Left colon (tissue), 2 donors: ENCODE results near the gene CMTR1. TPM values are rescaled to one million over a fixed set of nuclear protein-coding genes. Genes with fewer than 3 reads are reported as not detected.
"Not testable (repeated sequence)": the region's sequence is repeated elsewhere in the genome, so short reads cannot be mapped to it uniquely, and the experiment has no call there.

Source experiments
- ATAC-seq: fragments of 200-7000 bp; cut with Tn5 transposase; one replicate; pipeline ENCODE4 v1.9.1; 2020; ENCODE audit warnings: mild to moderate bottlenecking, moderate library complexity
- DNase-seq, 2 donors: peaks; one replicate each; pipeline ENCODE4 v3.0.0-alpha.2; 2020
- intact Hi-C, 2 donors: fragments of 100-400 bp; cut with DNase I in 1 of 2; cut with micrococcal nuclease in 1 of 2; formaldehyde crosslinking; loops; one replicate each; pipeline versions ENCODE4 v1.11.2 to v1.14.0; 2022; cut with DNase I, micrococcal nuclease
- total RNA-seq, 2 donors: library from RNA; stranded (reverse); fragmentation: NEBNext Ultra II Directional; extraction: Animal tissue kit (Norgen Biotek cat#: 25700); gene quantifications; one replicate each; pipeline ENCODE4 v1.2.1, GENCODE V29; 2021
- donor health status: DM: no; HTN: no; CAD: no.
- donor health status: DM: yes; HTN: yes; CAD: no.

Gene CMTR1
- total RNA-seq, 2 donors from 2014 or later, result 21.6 to 26.2 TPM

DNA sequence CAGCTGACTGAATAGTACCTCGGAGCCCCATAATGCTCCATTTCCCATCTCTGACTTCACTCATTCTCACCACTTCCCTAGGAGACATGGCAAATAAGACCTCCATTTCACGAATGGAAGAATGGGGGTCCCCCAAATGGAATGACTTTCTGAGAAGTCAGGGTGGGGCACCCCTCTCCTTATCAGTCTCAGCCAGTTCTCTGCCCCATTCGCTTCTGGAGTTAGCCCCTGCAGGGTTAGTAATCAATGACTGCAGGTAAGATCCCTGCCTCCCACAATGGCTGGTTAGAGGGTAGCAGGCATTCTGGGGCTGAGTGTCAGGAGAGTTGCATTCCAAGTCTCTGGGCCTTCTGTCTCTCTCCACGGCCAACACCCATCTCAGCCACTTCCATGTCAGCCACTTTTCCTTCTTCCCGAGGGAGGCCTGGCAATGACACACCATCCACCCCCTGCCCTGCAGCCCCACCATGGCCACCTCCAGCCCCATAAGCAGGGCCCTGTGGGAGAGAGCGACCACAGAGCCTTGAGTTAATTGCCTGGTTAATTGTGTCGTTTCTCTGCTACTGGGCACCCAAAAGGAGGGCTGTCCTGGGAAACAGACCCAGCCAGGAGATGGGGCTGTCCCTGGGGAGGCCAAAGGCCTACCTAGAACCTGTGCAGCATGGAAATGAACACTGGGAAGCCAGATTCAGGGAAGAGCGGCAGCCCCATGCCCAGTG lies 53.3 kb downstream of the CMTR1 start:
- intact Hi-C loops, result no loop called here
- ATAC-seq, result no peak
- DNase-seq, result peak in 1 of 2 donors; percentile 14

DNA sequence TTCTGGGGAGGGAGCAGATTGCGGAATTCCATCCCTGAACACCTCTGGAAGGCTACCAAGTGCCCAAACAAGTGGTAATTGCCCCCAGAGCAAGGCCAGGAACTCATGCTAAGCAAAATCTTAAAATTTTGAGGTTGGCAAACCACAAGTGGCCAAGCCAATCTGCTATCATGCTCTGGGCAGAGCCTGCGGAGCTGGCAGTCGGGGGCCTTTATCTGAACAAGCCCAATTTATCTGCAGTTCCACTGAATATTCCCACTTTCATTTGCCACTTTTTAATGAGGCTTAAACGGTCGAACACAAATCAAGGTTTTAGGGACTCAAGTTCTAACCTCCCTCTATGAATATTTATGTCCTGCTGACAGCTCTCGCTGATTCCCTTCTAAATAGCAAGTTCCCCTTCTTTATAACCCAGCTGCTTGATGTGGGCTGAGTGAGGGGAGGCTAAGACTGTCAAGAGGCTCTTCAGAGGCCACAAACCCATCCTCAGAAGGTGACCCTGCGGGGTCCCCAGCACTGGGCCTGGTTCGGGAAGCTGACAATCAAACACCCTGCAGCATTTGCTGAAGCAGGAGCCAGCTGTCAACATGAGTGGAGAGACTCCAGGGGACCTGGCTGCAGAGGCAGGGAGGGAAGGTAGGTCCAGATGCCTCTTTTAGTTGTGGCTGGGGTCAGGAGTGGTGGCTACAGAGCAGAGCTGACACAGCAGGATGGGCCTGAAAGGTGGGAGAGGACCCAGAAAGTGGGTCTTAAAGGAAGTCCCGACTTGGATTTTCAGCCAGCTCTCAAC lies 54.8 kb downstream of the CMTR1 start:
- ATAC-seq, result no peak
- DNase-seq, result peak in 1 of 2 donors; percentile 17
- intact Hi-C loops, result no loop called here

DNA sequence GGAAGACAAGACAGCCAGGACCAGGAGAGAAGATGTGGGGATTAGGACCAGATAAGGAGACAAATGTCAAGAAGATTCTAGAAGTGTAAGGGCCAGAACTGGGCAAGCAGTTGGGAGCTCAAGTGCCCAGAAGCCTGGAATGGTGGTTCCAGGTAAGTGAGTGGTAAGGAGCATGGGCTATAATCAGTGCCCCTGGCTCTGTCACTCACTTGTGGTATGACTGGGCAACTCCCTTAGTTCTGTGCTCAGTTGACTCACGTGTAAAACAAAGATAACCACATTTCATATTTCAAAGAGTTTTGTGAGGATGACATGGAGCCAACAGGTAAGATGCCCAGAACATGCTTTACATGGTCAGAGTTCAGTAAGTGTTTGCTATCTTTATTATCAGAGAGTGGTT lies 55.5 kb downstream of the CMTR1 start:
- no peak for ATAC-seq
- intact Hi-C loops, result no loop called here
- DNase-seq, result no peak

DNA sequence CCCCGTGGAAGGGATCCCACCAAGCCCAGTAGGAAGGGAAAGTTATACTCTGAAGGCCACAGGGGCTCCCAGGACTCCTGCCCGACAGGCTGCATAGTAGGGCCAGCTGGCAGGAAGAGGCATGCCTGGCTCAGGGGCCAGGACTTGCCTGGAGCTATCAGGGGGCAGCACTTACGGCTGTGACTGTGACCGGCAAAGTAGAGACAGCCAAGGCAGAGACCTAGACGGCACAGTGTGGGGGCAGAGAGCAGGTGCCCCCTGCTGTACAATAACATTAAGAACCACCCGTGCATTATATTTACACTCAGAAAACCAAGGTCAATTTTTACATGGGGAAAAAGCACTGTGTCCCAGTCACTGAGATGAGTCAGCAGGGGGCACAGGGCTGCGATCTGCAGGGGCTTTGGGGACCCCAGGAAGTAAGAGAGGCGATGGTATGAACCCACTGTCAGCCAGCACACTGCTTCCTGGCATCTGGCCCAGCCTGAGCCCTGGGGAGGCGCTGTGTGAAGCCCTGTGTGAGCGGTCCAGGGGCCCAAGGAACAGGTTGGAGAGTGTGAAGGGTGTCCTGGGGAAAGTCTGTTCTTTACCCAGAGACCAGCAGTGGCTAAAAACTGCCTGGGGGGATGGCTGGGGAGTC lies 56.8 kb downstream of the CMTR1 start:
- ATAC-seq, result no peak
- intact Hi-C loops, result no loop called here
- no peak for DNase-seq

DNA sequence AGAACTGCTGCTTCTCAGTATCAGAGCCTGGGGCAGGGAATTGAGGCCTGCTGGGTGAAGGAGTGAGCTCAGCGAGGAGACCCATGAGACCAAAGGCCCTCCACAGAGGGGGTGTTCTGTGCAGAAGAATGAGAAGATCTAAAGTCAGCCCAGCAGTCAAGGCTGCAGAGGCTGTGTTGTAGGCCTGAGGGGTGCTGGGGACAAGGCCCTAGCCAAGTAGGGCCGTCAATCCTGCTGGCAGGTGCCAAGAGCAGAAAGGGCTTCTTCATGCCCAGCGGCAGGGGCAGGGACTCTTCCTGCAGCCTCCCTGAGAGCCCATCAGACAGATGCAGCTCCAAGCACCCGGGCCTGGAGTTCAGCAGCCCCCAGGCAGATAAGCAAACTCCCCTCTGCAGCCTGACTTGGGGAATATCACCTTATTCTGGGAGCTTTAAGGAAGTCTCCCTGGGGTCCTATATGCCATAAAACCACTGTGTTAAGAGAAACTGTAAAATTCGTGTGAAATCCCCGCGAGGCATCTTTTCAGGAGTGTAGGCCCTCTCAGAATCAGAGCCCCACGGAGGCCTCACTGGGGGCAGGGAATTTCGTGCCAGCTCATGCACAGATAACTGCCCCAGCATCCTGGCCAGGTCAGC lies 57.6 kb downstream of the CMTR1 start:
- DNase-seq, result no peak
- intact Hi-C loops, result no loop called here
- ATAC-seq, result no peak

DNA sequence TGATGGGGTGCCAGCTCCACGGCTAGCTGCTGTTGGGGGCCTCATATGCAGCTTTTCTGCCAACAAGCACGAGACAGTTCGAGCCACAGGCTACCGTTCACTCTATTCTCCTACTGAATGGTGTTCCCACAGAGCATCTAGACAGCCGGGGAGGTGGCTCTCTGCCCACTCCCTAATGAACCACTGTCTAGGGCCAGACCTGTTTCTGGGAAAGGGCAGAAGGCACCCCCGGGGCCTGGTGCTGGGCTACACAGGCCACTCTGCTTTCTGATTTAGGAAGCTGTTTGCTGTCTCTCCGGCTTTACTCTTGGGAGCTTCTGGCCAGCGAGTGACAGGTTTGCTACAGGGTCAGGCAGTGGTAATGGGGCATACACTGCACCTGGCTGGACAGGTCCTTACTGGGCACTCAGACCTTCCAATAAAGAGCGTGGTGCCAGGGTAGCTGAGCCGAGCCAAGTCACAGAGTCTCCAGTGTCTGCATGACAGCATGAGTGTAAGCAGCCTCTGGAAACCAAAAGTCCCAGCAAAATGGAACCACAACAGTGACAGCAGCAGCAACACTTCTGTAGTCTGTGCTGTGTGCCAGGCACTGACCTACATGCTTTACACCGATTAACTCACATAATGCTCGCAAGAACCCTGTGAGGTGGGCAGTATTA lies 58.3 kb downstream of the CMTR1 start:
- intact Hi-C loops, result no loop called here
- no peak for DNase-seq
- no peak for ATAC-seq

DNA sequence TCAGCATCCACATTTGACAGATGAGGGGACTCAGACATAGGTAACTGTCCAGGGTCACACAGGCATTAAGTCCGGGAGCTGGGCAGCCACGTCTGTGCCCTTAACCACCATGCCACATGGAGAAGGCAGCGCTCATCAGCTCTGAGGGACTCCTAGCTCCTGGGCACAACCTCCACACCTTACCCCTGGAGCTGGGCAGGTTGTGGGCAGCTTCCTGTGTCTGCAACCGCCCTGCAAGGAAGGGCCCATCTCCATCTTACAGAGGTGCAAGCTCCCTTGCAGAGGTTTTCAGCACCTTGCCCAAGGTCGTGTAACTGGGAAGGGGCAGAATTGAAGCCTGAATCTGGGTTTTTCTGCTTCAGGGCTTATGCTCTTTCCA lies 58.8 kb downstream of the CMTR1 start:
- DNase-seq (no peak), ATAC-seq (no peak)
- intact Hi-C loops, result no loop called here

DNA sequence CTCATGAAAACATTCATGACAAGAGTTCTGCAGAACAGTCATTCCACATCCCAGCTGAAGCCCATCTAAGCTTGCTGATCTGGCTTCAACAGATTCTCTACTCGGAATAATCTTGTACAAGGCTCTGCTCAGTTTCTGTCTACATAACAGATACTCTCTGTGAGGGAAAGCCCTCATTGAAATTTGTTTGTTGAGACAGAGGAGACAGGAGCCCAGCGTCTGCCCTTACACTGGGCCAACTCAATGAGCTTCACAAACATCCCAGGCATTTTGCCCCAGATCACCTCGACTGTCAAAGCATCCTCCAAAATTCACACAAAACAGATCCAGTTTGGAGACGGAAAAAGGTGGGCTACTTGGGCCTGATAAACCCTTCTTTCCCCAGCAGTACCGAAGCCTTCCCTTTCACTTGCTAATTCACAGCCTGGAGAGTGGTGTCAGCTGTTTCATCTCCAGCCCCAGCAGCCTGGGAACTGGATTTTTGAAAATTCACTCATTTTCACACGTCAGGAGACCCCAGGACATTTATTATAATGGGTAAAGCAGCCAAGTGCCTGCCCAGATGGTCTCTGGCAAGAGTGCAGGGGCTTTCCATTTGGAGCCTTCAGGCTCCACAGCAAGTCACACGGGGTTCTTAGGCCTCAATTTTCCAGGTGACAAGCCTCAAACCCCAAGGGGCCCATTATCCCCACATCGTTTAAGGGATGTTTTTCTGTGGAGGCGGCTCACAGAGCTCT lies 59.4 kb downstream of the CMTR1 start:
- ATAC-seq (no peak), DNase-seq (no peak)
- intact Hi-C loops, result no loop called here

DNA sequence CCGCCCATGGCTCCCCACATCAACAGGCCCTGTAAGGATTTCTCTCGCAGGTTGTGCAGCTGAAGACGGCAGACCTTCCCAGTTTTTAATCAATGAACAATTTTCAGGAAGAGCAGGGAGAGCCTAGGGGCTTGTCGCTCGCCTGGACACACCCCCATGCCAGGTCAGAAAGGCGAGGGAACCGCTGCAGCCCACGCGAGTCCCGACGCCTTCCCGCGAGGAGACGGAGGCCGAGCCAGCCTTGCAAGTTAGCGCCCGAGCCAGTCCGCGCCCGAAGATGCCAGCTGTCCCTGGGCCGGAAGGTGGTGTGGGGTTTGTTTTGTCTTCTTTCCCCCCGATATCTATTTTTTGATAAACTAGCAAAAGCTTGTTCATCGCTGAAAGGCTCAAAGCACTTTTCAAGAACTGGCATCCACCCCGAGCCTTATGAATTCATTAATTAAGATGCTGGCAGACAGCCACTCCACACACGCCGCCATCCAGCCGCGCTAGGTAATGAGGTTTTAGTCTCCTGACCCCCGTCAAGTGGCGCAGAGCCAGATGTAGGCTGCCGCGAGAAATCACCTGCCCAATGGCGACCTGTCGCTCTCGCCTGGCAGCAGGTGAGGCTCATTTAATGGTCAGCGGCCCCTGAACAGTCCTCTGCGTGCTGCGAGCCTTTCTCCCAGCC lies 60.1 kb downstream of the CMTR1 start:
- DNase-seq (no peak), ATAC-seq (no peak)
- intact Hi-C loops, result no loop called here

DNA sequence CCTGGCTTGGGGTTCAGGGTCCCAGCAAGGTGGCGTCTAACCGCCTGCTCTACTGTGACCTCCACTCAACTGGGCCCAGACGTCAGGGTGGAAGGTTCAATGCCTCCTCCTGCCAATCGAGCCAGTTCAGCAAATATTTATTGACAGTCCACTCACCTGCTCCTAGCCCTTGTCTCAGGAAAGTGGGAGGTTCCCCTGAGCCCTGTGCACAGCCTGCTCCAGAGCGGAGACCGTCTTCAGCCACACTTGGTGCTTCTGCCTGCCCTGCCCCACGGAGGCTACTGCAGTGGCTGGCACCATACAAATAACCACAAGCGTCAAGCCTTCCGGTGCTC lies 60.6 kb downstream of the CMTR1 start:
- intact Hi-C loops, result no loop called here
- ATAC-seq, result no peak
- no peak for DNase-seq

DNA sequence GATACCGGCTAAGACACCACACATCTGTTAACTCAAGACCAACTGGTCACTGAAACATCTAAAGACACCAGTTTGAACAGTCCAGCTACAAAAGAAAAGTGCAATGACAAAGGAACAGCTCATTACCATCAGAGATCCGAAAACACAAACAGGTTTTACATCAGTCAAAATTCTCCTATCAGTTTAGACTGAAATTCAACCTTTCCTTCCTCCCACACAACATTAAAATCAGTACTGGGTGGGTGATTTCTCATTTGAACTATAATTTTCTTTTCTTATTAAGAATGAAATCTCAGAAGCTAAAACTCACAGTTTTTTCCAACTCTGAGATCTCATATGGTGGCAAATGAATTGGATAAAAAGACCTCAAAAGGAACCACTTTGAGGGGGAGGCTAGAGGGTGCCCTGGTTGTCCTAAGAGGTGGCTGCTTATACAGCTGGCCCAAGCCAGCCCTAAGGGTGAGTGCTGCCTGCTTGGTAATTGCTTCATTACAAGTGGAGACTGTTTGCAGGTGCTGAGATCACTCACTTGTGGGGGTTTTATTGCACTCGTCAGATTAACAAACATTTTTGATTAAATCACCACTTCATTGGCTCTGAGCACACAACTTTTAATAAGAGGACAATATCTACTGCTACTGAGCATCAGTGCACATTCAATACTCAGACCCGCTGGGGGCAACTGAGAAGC lies 62.4 kb downstream of the CMTR1 start:
- DNase-seq (no peak), ATAC-seq (no peak)
- intact Hi-C loops, result no loop called here

DNA sequence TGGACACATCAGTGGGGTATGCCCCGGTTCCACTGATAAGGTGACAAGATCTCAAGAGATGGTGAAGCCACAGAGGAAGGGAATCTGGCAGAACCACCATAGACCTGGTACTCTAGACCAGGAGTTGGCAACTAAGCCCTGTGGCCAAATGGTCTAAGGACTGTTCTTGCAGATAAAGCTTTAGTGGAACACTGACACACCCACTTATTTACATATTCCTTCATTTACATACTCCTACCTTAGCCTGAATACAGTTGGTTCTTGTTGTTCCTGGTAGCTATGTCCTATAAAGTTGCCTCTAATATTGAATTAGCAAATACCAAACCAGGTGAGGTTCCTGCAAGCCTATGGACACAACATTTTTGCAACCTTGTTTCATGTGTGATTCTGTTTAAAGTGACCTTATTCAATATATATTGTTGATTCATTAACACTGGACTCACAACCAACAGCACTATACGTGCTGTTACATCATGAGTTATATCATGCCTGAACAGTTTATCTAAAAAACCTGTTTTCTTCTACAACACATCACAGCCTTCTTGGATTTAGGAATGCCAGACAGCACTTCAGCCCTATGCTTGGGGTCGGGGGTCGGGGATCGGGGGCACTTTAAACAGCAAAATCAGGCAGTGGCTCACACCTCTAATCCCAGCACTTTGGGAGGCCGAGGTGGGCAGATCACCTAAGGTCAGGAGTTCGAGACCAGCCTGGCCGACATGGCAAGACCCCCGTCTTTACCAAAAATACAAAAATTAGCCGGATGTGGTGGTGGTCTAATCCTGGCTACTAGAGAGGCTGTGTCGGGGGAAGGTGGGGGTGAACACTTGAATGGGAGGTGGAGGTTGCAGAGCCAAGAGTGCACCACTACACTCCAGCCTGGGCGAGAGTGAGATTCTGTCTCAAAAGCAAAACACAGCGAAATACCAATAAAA lies 64.2 kb downstream of the CMTR1 start:
- intact Hi-C loops, result no loop called here
- ATAC-seq, result no peak
- DNase-seq, result no peak

DNA sequence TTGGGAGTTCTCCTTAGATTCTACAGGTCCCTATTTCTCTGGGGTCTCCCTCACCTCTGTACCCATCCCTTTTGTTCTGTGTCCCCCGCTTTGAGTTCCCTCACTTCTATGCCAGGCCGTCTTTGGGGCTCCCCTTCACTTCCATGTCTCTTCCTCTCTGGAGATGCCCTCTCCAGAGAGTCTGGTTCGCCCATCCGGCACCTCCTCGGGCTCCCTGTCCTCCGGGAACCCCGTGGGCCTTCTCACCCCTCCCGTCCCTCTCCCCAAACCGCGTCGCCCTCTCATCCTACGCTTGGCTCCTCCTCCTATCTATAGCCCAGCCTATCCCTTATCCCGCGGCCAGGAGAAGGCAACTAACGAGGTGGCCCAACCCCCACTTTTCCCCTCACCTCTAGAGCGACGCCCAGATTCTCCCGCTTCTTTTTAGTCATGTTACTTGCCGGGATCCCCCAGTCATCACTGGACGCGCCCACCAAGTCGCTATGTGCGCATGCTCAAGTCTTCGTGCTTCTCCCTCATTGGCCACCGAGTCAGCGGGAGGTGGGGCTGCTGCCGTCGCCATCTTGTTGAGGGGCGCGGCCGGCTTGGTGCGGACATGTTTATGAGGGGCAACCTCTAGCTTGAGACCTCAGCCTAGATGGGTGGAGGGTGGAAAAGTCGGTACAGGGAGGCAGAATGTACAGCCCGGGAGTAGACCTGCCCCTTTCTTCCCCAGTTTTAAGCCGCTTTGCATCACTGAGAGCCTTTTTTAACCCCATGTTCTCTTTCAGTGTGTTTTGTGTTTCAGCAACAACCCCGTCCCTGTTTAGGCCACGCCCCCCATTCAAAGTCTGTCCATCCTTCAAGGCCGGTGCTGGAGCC lies 66.6 kb downstream of the CMTR1 start, which contains the start of gene CCDC167:
Gene CCDC167, minus strand, starts transcription at position 461 of the 861 bp plus-strand sequence. Its CDS starts 30 bp downstream, at position 431.
- intact Hi-C loops, result no loop called here
- peak; percentile 94 to 95 for DNase-seq
- ATAC-seq, result peak; percentile 100

DNA sequence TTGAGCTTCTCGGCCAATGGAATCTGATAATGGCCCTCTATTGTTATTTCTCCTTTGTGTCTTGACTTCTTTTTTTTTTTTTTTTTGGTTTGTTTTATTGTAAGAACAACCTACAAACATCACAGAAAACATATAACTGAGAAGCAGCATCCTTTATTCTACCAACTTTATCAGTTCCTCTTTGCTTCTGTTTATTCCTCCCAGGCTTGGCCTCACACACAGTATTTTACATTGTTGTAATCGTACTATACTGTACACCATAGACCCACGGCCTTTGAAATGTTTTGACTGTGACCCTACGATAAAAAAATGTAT lies 67.2 kb downstream of the CMTR1 start:
- ATAC-seq, result no peak
- DNase-seq, result no peak
- intact Hi-C loops, result no loop called here

DNA sequence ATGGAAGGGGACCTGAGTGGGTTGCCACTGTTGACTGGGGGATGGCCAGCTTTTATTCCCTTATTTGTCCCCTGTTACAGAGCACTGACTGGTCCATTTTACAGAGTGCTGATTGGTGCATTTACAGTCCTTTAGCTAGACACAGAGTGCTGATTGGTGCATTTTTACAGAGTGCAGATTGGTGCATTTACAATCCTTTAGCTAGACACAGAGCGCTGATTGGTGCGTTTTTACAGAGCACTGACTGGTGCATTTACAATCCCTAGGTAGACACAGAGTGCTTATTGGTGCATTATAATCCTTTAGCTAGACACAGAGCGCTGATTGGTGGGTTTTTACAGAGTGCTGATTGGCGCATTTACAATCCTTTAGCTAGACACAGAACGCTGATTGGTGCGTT lies 67.9 kb downstream of the CMTR1 start:
- ATAC-seq, intact Hi-C loops: not testable (repeated sequence)

More for the DNA sequence above, 67.9 kb downstream of the CMTR1 start:
- not testable (repeated sequence) for DNase-seq
